IMR-90 (cell line): ENCODE results near the gene SPATA13. TPM values are rescaled to one million over a fixed set of nuclear protein-coding genes. Genes with fewer than 3 reads are reported as not detected.

Experiments
- ATAC-seq: fragments of 200-7000 bp; cut with Tn5 transposase; 2 replicates; pipeline ENCODE4 v1.9.1; 2020; ENCODE audit warnings: low read depth, mild to moderate bottlenecking, moderate library complexity
- BruUV-seq: library from RNA; stranded (reverse); fragments of 400-500 nt; replicated peaks from 2 replicates; lab custom pipeline; 2021; lab: Mats Ljungman, UMichigan
- CTCF ChIA-PET: fragments of 300-600 bp; formaldehyde crosslinking; extraction: SDS; loops from one replicate; lab custom pipeline; 2021; ENCODE audit warnings: antibody characterized with exemption; lab: Yijun Ruan, JAX
- POLR2A ChIA-PET: fragments of 300-600 bp; sonication (Branson Sonifier 250); formaldehyde crosslinking; loops from one replicate; lab custom pipeline; 2022; ENCODE audit warnings: antibody characterized with exemption; ENCODE audit not compliant: unreplicated experiment; lab: Charles Lee
- DNase-seq: peaks from one replicate; pipeline ENCODE4 v3.0.0; 2013
- H2AFZ ChIP-seq: replicated peaks from 2 replicates; pipeline ENCODE3; 2013; ENCODE audit warnings: low read length, mild to moderate bottlenecking; ENCODE audit not compliant: poor library complexity
- H2AK5ac ChIP-seq: 2 replicates; pipeline ENCODE4 v1.6.1; 2013; ENCODE audit warnings: low read depth, low read length, inconsistent platforms
- H2AK9ac ChIP-seq: replicated peaks from 2 replicates; pipeline ENCODE3; 2013; ENCODE audit warnings: mild to moderate bottlenecking, low read depth, low read length, moderate library complexity; ENCODE audit not compliant: poor library complexity
- H2BK120ac ChIP-seq: 2 replicates; pipeline ENCODE4 v1.6.1; 2013; ENCODE audit warnings: low read depth, low read length, inconsistent platforms
- H2BK15ac ChIP-seq: 3 replicates; pipeline ENCODE4 v1.6.1; 2013; ENCODE audit warnings: low read depth, low read length, inconsistent platforms
- H2BK20ac ChIP-seq: 2 replicates; pipeline ENCODE4 v1.6.1; 2013; ENCODE audit warnings: low read depth, mild to moderate bottlenecking, inconsistent platforms, low read length, moderate library complexity
- H2BK5ac ChIP-seq: 2 replicates; pipeline ENCODE4 v1.6.1; 2013; ENCODE audit warnings: mild to moderate bottlenecking, low read depth, low read length, inconsistent platforms; ENCODE audit not compliant: poor library complexity, severe bottlenecking
- H3K14ac ChIP-seq: replicated peaks from 2 replicates; pipeline ENCODE4 v1.6.1; 2013; ENCODE audit warnings: low read depth, low read length, inconsistent platforms
- H3K18ac ChIP-seq: 2 replicates; pipeline ENCODE4 v1.6.1; 2013; ENCODE audit warnings: low read depth, low read length, control low read depth
- H3K23ac ChIP-seq: 2 replicates; pipeline ENCODE4 v1.6.1; 2013; ENCODE audit warnings: low read depth, low read length, inconsistent platforms
- H3K27ac ChIP-seq: 2 replicates; pipeline ENCODE4 v1.5.1; 2013; ENCODE audit warnings: mild to moderate bottlenecking, control low read depth, low read length; ENCODE audit not compliant: insufficient read depth
- H3K27me3 ChIP-seq: 2 replicates; pipeline ENCODE4 v1.6.1; 2013; ENCODE audit warnings: low read length; ENCODE audit not compliant: control insufficient read depth, insufficient read depth
- H3K36me3 ChIP-seq: 2 replicates; pipeline ENCODE4 v1.6.1; 2013; ENCODE audit warnings: low read length, mixed read lengths; ENCODE audit not compliant: control insufficient read depth, insufficient read depth
- H3K4ac ChIP-seq: 2 replicates; pipeline ENCODE4 v1.6.1; 2013; ENCODE audit warnings: low read depth, low read length, inconsistent platforms
- H3K4me1 ChIP-seq: 2 replicates; pipeline ENCODE4 v1.6.1; 2013; ENCODE audit warnings: low read length, mixed read lengths; ENCODE audit not compliant: control insufficient read depth, insufficient read depth
- H3K4me2 ChIP-seq: 2 replicates; pipeline ENCODE4 v1.6.1; 2013; ENCODE audit warnings: low read depth, mild to moderate bottlenecking, control low read depth, low read length, moderate library complexity
- H3K4me3 ChIP-seq: 2 replicates; pipeline ENCODE4 v1.5.1; 2013; ENCODE audit warnings: low read depth, mild to moderate bottlenecking, control low read depth, low read length, moderate library complexity; ENCODE audit not compliant: insufficient read depth
- H3K56ac ChIP-seq: 2 replicates; pipeline ENCODE4 v1.6.1; 2013; ENCODE audit warnings: low read length, inconsistent platforms; ENCODE audit not compliant: insufficient read depth; ENCODE audit errors: extremely low read depth
- H3K79me1 ChIP-seq, 2 experiments: 2 replicates each; pipeline ENCODE4 v1.6.1; 2013; ENCODE audit warnings: low read length in 2 of 2, inconsistent platforms in 1 of 2, low read depth in 1 of 2
- H3K9ac ChIP-seq: 2 replicates; pipeline ENCODE4 v1.6.1; 2013; ENCODE audit warnings: low read depth, low read length, control low read depth
- H3K9me1 ChIP-seq: 2 replicates; pipeline ENCODE4 v1.6.1; 2013; ENCODE audit warnings: low read length, inconsistent platforms; ENCODE audit not compliant: insufficient read depth
- H3K9me3 ChIP-seq: 2 replicates; pipeline ENCODE4 v1.6.1; 2013; ENCODE audit warnings: low read length; ENCODE audit not compliant: control insufficient read depth, insufficient read depth
- H4K20me1 ChIP-seq: 2 replicates; pipeline ENCODE4 v1.6.1; 2013; ENCODE audit warnings: low read length, inconsistent platforms; ENCODE audit not compliant: insufficient read depth
- H4K5ac ChIP-seq: 2 replicates; pipeline ENCODE4 v1.6.1; 2013; ENCODE audit warnings: mild to moderate bottlenecking, low read depth, low read length, control low read depth
- H4K8ac ChIP-seq, 2 experiments: 2 replicates each; pipeline ENCODE4 v1.6.1; 2013; ENCODE audit warnings: low read depth in 2 of 2, low read length in 2 of 2, control low read depth in 1 of 2, inconsistent platforms in 1 of 2
- H4K91ac ChIP-seq: 2 replicates; pipeline ENCODE4 v1.6.1; 2013; ENCODE audit warnings: low read depth, low read length, inconsistent platforms; ENCODE audit not compliant: insufficient read depth
- RAD21 ChIP-seq: IDR thresholded peaks from 2 replicates; pipeline ENCODE4 v1.6.1; 2012; ENCODE audit warnings: low read length, improper control_type of control experiment
- RCOR1 ChIP-seq: IDR thresholded peaks from 2 replicates; pipeline ENCODE4 v1.6.1; 2012; ENCODE audit warnings: mild to moderate bottlenecking, low read length, improper control_type of control experiment; ENCODE audit not compliant: insufficient replicate concordance
- RFX5 ChIP-seq: IDR thresholded peaks from 2 replicates; pipeline ENCODE4 v1.8.0; 2012; ENCODE audit warnings: low read depth, mild to moderate bottlenecking, low read length, moderate library complexity
- SMC3 ChIP-seq: fragments of 150-350 bp; IDR thresholded peaks from 2 replicates; pipeline ENCODE4 v1.6.1; 2016; ENCODE audit warnings: low read depth, mild to moderate bottlenecking, antibody characterized with exemption, low read length, moderate library complexity
- WGBS, 2 experiments: methylation state at CpG; one replicate each; pipeline versions ENCODE4 v1.1.5 to v1.1.7; 2013; ENCODE audit warnings: missing lambda C conversion rate in 2 of 2; ENCODE audit not compliant: insufficient read length in 1 of 2; ENCODE audit errors: extremely low coverage in 2 of 2; 5-methylcytosine and 5-hydroxymethylcytosine counted together
- dilution Hi-C: fragments of 300-500 bp; cut with HindIII; formaldehyde crosslinking; loops from one replicate; pipeline ENCODE4 v1.14.3; 2018; ENCODE audit warnings: low sequenced_read_pairs; ENCODE audit not compliant: unreplicated experiment
- in situ Hi-C: fragments of 300-500 bp; cut with MboI; formaldehyde crosslinking; loops from 3 replicates; pipeline ENCODE4 v1.14.3; 2019; ENCODE audit warnings: low sequenced_read_pairs, inconsistent platforms, mixed read lengths
- intact Hi-C: fragments of 100-400 bp; cut with micrococcal nuclease; formaldehyde crosslinking; loops from 2 replicates; pipeline ENCODE4 v1.10.0; 2022
- polyA plus RNA-seq, 3 experiments: library from polyadenylated mRNA; depleted of rRNA; stranded (reverse); fragments of >200 nt; gene quantifications; 2 replicates each; pipeline ENCODE4 v1.2.3, GENCODE V29; 2012; ENCODE audit warnings: low replicate concordance in 1 of 3
- total RNA-seq: library from RNA; depleted of rRNA; stranded (reverse); fragments of >200 nt; gene quantifications from 2 replicates; pipeline ENCODE4 v1.2.3, GENCODE V29; 2012

The SPATA13 gene
- total and polyA plus RNA-seq, 2 of the 4 experiments (the other 2 are of a cell fraction): 10.5 to 12.5 TPM

DNA sequence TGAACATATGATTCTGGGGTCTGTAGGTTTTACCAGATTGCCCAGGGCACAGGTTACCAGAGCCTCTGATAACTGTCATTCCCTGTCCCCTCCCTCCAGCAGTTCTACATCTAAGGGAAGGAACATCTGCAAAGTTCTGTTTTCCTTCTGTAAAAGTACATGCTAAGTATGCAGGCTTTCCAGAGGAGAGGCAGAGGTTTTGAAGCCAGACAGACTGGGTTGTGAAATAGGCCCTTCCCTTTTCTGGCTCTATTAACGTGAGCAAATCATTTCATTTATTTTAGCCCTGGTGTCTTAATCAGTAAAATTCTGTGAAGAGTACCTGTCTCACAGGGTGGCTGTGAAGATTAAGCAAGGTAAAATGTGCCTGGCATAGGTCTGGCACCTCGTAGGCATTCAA is 82.8 kb downstream of the SPATA13 start:
- intact Hi-C loops: no loop called here

More for the DNA sequence above, 82.8 kb downstream of the SPATA13 start:
- H4K91ac ChIP-seq: no peak overlapping the region
- no peak overlapping the region for H2BK20ac ChIP-seq
- no peaks in the 10 kb centered on the region for H3K27me3 ChIP-seq
- no peak for TF ChIP-seq RFX5
- TF ChIP-seq SMC3: no peak
- TF ChIP-seq RCOR1: no peak
- TF ChIP-seq RAD21: no peak
- H4K5ac ChIP-seq: no peak overlapping the region
- no peak overlapping the region for H2BK120ac ChIP-seq
- CTCF ChIA-PET: no interaction called here
- H3K14ac ChIP-seq: no peak overlapping the region
- no peak overlapping the region for H2BK5ac ChIP-seq
- H3K9me1 ChIP-seq: peaks cover 12% of the 10 kb centered on the region
- DNase-seq (no peak), ATAC-seq (no peak)
- POLR2A ChIA-PET: no interaction called here
- no peaks in the 10 kb centered on the region; the same call in 1 of the 2 replicates for H3K4me1 ChIP-seq
- H2AK5ac ChIP-seq: no peak overlapping the region
- H2BK15ac ChIP-seq: no peak overlapping the region
- WGBS, 2 experiments: no CpG with 5 or more reads among the region's 2 CpGs
- dilution Hi-C loops: no loop called here
- peaks cover 31 to 63% of the 10 kb centered on the region in 2 experiments for H3K79me1 ChIP-seq
- H3K36me3 ChIP-seq: no peaks in the 10 kb centered on the region
- H4K8ac ChIP-seq: no peak overlapping the region
- peaks cover 26% of the 10 kb centered on the region for H4K20me1 ChIP-seq
- BruUV-seq: no TSS peak
- no peak overlapping the region for H3K4ac ChIP-seq
- H3K4me3 ChIP-seq: no peak overlapping the region
- H3K27ac ChIP-seq: no peak overlapping the region
- H3K9me3 ChIP-seq: no peaks in the 10 kb centered on the region; the same call in 1 of the 2 replicates
- H3K4me2 ChIP-seq: no peak overlapping the region
- H2AFZ ChIP-seq: no peak overlapping the region
- H2AK9ac ChIP-seq: no peak overlapping the region
- no peak overlapping the region for H3K56ac ChIP-seq
- no peak overlapping the region for H3K18ac ChIP-seq
- H3K23ac ChIP-seq: no peak overlapping the region
- in situ Hi-C loops: no loop called here
- H3K9ac ChIP-seq: no peak overlapping the region
